KMS-11 (cell line): ENCODE results near the gene EFHC1.
A peak's percentile ranks its signal among the peaks of the same experiment; 100 is the strongest.

Source experiments
- H2AFZ ChIP-seq: fragments of 200-600 bp; sonication (generic); 2 replicates; pipeline ENCODE4 v1.6.1; 2016; ENCODE audit warnings: antibody characterized with exemption, mixed run types, low read depth
- H3K27ac ChIP-seq: fragments of 200-600 bp; sonication (generic); 2 replicates; pipeline ENCODE4 v1.6.1; 2016; ENCODE audit warnings: mild to moderate bottlenecking, mixed run types
- H3K27me3 ChIP-seq: fragments of 200-600 bp; sonication (generic); 2 replicates; pipeline ENCODE4 v1.6.1; 2017; ENCODE audit warnings: mild to moderate bottlenecking, low read depth, mixed run types, moderate library complexity; ENCODE audit not compliant: insufficient read depth
- H3K36me3 ChIP-seq: fragments of 200-600 bp; sonication (generic); 2 replicates; pipeline ENCODE4 v1.6.1; 2017; ENCODE audit warnings: mild to moderate bottlenecking, mixed run types; ENCODE audit not compliant: insufficient read depth
- H3K4me1 ChIP-seq: fragments of 200-600 bp; sonication (generic); 2 replicates; pipeline ENCODE4 v1.6.1; 2016; ENCODE audit warnings: mild to moderate bottlenecking, low read depth, mixed run types; ENCODE audit not compliant: poor library complexity, severe bottlenecking
- H3K4me2 ChIP-seq: fragments of 200-600 bp; sonication (generic); 2 replicates; pipeline ENCODE4 v1.7.0; 2016; ENCODE audit warnings: mild to moderate bottlenecking, mixed run types
- H3K4me3 ChIP-seq: fragments of 200-600 bp; sonication (generic); IDR thresholded peaks from 2 replicates; pipeline ENCODE4 v1.6.1; 2017; ENCODE audit warnings: low read depth, low read length, mixed read lengths; ENCODE audit not compliant: insufficient read depth
- H3K79me2 ChIP-seq: fragments of 200-600 bp; sonication (generic); 2 replicates; pipeline ENCODE4 v1.6.1; 2016; ENCODE audit warnings: low read depth, mixed run types; ENCODE audit not compliant: insufficient read depth
- H3K9ac ChIP-seq: fragments of 200-600 bp; sonication (generic); 2 replicates; pipeline ENCODE4 v1.6.1; 2016; ENCODE audit warnings: mild to moderate bottlenecking, mixed run types
- H4K20me1 ChIP-seq: fragments of 200-600 bp; sonication (generic); 2 replicates; pipeline ENCODE4 v1.6.1; 2016; ENCODE audit warnings: mild to moderate bottlenecking, mixed run types; ENCODE audit not compliant: insufficient read depth
- CTCF ChIP-seq: fragments of 200-600 bp; sonication (generic); conservative IDR thresholded peaks from 2 replicates; pipeline ENCODE4 v1.6.1; 2017; ENCODE audit warnings: low read depth, mild to moderate bottlenecking, antibody characterized with exemption, low read length, moderate library complexity, mixed read lengths

Gene EFHC1

GRCh38 chr6:52540286-52540902, 120.3 kb downstream of the EFHC1 start:
- Histone ChIP-seq H3K36me3 (no peaks in the 10 kb centered on the region; the same call in 1 of the 2 replicates), H3K27ac (peak overlapping the region; percentile 94; the same call in 1 of the 2 replicates), H3K27me3 (no peaks in the 10 kb centered on the region), H3K4me2 (peak overlapping the region; percentile 90; the same call in 1 of the 2 replicates), H3K4me1 (peaks cover 100% of the 10 kb centered on the region), H3K79me2 (peaks cover 78% of the 10 kb centered on the region), H3K4me3 (no peak overlapping the region), H3K9ac (no peak overlapping the region), H4K20me1 (no peaks in the 10 kb centered on the region), H2AFZ (no peak overlapping the region)
- TF ChIP-seq CTCF = no peak

DNA sequence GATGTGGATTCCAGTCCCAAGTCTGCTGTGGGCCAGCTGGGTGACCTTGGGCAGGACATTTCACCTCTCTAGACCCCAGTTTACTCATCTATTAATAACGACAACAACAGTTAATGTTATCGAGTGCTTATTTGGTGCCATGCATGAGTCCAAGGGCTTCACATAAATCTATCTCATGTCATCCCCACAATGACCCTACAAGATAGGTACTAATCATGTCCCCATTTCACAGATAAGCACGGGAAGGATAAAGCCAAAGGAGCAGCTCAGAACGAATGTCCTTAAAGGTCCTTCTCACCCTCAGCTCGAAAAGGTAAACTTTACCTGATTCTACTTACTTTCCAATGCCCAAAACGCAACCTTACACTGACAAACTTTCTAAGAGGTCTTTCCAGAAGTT, 121.0 kb downstream of the EFHC1 start:
- no peaks in the 10 kb centered on the region for H4K20me1 ChIP-seq
- H3K27ac ChIP-seq = peak overlapping the region; percentile 94; the same call in 1 of the 2 replicates
- H3K4me2 ChIP-seq = peak overlapping the region; percentile 20; the same call in 1 of the 2 replicates
- H3K4me1 ChIP-seq = peaks cover 100% of the 10 kb centered on the region
- no peak overlapping the region for H3K4me3 ChIP-seq
- H3K27me3 ChIP-seq = no peaks in the 10 kb centered on the region
- H3K9ac ChIP-seq = no peak overlapping the region
- no peak for TF ChIP-seq CTCF
- peaks cover 84% of the 10 kb centered on the region for H3K79me2 ChIP-seq
- no peak overlapping the region for H2AFZ ChIP-seq
- H3K36me3 ChIP-seq = no peaks in the 10 kb centered on the region; the same call in 1 of the 2 replicates

GRCh38 chr6:52543262-52543661, 123.1 kb downstream of the EFHC1 start:
- H4K20me1 ChIP-seq = no peaks in the 10 kb centered on the region; the same call in 1 of the 2 replicates
- peak overlapping the region; percentile 8; the same call in 1 of the 2 replicates for H3K4me2 ChIP-seq
- no peak overlapping the region for H2AFZ ChIP-seq
- no peak overlapping the region for H3K4me3 ChIP-seq
- no peak overlapping the region for H3K9ac ChIP-seq
- peaks cover 100% of the 10 kb centered on the region for H3K4me1 ChIP-seq
- no peaks in the 10 kb centered on the region; the same call in 1 of the 2 replicates for H3K36me3 ChIP-seq
- no peaks in the 10 kb centered on the region for H3K27me3 ChIP-seq
- H3K27ac ChIP-seq = no peak overlapping the region; the same call in 1 of the 2 replicates
- TF ChIP-seq CTCF = no peak
- peaks cover 100% of the 10 kb centered on the region for H3K79me2 ChIP-seq

DNA sequence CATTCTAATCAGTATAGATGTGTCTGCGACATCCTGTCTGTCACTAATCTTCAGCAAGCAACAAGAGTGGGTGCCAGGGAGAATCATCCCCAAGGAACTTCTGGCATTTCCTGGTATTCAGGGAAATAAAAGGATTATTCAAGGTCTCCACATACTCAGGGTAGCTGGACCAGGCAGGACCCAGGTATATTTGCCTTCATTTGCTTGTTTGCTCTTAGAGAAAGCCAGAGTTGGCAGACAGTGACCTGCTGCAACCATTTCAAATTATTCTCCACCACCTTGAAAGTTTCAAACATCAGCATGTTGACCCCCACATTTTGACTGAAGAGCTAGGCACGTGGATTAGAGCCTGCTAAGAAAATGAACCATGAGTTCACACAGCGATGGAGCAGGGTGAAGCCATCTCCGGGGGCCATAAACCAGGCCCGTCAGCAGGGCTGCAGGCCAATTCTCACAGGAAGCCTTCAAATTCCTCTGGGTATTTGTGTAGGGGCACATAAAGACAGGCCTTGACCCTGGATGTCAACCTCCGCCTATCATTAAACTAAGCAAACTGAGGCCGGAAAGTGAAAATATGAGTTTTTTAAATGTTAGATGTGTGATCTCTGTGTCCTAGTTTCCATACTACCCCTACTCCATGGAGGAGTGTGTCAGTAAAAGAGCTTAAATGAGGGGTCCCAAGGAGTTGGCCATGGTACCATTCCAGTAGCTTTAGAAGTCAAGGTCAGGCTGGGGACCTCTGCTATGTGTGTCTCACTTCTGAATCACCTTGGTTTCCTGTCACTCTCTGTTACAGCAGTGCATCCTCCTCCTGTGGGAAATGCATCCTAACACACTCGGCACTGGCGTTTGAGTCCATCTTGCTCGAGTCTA, 123.8 kb downstream of the EFHC1 start:
- TF ChIP-seq CTCF = no peak
- H3K9ac ChIP-seq = no peak overlapping the region
- no peaks in the 10 kb centered on the region for H3K27me3 ChIP-seq
- peaks cover 100% of the 10 kb centered on the region for H3K79me2 ChIP-seq
- H2AFZ ChIP-seq = no peak overlapping the region
- H3K4me1 ChIP-seq = peaks cover 100% of the 10 kb centered on the region
- peak overlapping the region; percentile 8; the same call in 1 of the 2 replicates for H3K4me2 ChIP-seq
- no peaks in the 10 kb centered on the region; the same call in 1 of the 2 replicates for H3K36me3 ChIP-seq
- H3K27ac ChIP-seq = no peak overlapping the region
- no peaks in the 10 kb centered on the region; the same call in 1 of the 2 replicates for H4K20me1 ChIP-seq
- no peak overlapping the region for H3K4me3 ChIP-seq
